Epithelial cell of proximal tubule (primary cell): ENCODE results near the gene TNFSF8. TPM values are rescaled to one million over a fixed set of nuclear protein-coding genes. Genes with fewer than 3 reads are reported as not detected.

Source experiments
- DNase-seq: peaks from one replicate; pipeline ENCODE4 v3.0.0-alpha.2; 2011; ENCODE audit warnings: low read depth
- H3K4me3 ChIP-seq: 2 replicates; pipeline ENCODE4 v1.5.1; 2011; ENCODE audit warnings: low read depth, mild to moderate bottlenecking, low read length
- total RNA-seq: library from RNA; depleted of rRNA; stranded (reverse); fragments of >200 nt; gene quantifications from 2 replicates; pipeline ENCODE4 v1.2.3, GENCODE V29; 2015
- TF ChIP-seq, protein P1 (sequence below): conservative IDR thresholded peaks from 2 replicates; pipeline ENCODE4 v1.5.1; 2012; ENCODE audit warnings: low read depth, mild to moderate bottlenecking, low read length

The TNFSF8 gene
- total RNA-seq, 1 donor from 2014 or later, result not detected

DNA sequence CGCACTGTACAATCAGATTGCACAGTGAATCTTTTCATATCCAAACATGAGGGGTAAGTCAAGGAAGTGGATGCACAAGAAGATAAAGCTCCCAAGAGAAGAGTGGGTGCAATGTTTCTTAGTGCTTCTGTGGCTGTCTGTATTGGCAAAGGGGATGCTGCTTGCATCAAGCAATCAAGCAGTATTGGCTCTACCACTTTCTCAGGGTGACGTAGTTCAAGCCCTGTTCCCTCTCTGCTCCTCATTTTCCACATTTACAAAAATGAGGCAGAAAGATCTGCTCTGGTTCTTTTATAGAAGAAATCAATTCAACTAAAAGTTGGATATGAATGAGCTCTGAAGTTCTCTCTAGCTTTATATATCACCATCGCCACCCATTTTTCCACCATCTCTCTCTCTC lies 2.3 kb downstream of the TNFSF8 start:
- DNase-seq, result no peak
- TF ChIP-seq, protein P1, sequence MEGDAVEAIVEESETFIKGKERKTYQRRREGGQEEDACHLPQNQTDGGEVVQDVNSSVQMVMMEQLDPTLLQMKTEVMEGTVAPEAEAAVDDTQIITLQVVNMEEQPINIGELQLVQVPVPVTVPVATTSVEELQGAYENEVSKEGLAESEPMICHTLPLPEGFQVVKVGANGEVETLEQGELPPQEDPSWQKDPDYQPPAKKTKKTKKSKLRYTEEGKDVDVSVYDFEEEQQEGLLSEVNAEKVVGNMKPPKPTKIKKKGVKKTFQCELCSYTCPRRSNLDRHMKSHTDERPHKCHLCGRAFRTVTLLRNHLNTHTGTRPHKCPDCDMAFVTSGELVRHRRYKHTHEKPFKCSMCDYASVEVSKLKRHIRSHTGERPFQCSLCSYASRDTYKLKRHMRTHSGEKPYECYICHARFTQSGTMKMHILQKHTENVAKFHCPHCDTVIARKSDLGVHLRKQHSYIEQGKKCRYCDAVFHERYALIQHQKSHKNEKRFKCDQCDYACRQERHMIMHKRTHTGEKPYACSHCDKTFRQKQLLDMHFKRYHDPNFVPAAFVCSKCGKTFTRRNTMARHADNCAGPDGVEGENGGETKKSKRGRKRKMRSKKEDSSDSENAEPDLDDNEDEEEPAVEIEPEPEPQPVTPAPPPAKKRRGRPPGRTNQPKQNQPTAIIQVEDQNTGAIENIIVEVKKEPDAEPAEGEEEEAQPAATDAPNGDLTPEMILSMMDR, result no peak
- H3K4me3 ChIP-seq, result no peak overlapping the region

DNA sequence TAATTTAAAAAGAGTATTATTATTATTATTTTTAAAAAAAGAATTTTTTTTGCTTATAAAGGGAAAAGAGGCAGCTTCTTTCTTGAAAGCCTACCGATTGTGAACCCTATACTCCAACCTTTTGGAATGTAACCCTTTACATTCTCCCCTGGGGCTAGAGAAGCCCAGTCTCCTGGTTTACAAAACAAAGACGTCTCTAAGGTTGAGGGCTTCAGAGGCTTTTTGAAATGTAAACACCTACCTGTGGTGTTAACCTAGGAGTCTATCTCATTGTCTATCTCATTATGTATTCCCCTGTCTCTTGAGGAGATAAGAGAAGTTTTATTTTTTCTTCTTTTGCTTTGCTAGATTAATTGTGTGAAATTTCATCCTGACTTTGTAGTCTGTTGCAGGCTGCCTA lies 4.7 kb downstream of the TNFSF8 start:
- TF ChIP-seq, protein P1, result no peak
- no peak overlapping the region for H3K4me3 ChIP-seq
- no peak for DNase-seq

DNA sequence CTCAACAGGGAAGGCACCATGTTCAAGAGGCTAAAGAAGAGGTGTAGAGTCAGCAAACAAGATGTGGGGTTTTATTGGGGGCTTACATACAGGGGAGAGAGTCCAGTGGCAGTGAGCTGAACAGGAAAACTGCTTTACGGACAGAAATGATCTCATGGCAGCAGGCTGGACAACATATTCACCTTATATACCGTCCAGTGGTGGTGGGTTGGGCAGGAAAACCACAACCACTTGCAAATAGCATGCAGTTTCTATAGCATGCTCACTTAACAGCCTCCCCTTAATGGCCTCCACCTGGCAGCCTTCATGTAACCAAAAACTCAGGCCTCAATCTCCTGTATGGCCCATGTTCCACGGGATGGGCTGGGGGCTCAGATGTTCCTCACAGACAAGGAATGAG lies 5.4 kb downstream of the TNFSF8 start:
- TF ChIP-seq, protein P1, result no peak
- no peak for DNase-seq
- H3K4me3 ChIP-seq, result no peak overlapping the region

DNA sequence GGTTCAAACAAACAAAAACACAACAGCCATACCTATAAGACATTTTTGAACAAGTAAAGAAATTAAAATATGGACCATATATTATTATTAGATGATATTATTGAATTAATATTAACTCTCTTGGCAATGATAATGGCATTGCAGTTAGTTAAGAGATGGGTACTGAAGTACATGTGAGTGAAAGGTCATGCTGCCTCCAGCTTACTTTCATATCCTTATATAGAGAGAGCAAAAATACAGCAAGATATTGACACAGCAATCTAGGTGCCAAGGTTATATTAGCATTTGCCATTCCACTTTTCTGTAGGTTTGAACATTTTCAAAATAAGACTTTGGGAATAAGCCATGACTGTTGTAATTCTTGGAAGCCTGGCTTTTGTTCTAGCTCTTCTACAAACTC lies 6.1 kb downstream of the TNFSF8 start:
- no peak for DNase-seq
- H3K4me3 ChIP-seq, result no peak overlapping the region
- TF ChIP-seq, protein P1, result no peak

DNA sequence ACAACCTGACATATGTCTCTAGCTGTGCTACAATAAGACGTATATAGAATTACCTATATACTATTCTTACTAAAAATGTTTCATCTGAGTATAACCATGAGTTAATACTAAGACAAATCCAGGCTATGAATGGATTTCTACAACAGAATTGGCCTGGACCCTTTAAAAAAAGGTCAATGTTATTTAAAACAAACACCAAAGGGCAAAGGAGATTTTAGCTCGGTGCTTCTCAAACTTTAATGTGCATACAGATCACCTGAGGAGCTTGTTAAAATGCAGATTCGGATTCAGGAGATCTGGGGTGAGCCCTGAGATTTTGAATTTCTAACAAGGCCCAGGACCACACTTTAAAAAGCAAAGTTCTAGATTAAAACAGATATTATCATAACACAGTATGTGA lies 6.5 kb downstream of the TNFSF8 start:
- H3K4me3 ChIP-seq, result no peak overlapping the region
- TF ChIP-seq, protein P1, result no peak
- no peak for DNase-seq

DNA sequence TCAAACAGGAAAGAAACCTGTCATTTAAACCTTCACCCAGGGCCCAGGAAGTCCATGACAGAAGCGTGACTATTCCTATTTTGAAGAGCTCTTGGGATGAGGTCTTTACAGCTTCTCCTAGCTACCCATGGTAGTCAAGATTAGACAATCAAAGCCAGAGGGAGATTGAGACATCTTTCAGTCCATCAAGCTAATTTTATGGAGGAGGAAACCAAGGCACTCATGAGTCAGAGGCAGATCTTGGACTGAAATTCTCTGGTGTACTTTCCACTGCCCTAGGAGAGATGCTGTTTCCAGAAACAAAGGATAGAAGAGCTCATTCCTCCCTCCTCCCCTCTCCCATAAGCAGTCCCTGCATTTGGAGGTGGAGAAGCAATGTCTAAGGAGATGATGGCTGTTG lies 9.2 kb downstream of the TNFSF8 start:
- TF ChIP-seq, protein P1, result no peak
- H3K4me3 ChIP-seq, result no peak overlapping the region
- DNase-seq, result no peak

DNA sequence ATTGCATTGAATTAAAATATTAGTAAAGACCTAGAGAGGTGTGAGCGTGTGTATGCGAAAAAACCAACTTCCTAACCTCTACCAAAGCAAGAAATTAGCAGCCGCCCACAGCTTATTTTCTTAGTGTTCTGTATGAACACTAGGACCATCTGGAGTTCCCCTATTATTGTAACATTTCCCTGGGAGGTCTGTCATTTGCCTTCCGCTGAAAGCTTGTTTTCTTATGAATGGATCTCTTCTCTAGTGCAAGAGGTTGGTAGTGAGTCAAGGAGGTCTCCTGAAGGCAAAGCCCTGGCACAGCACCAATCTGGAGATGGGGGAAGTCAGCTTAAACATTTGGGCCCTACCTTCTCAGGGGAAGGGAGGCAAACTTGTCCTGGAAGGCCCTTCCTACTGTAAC lies 10.8 kb downstream of the TNFSF8 start:
- TF ChIP-seq, protein P1, result no peak
- DNase-seq, result no peak

More for the DNA sequence above, 10.8 kb downstream of the TNFSF8 start:
- H3K4me3 ChIP-seq, result no peak overlapping the region
